Measurements from ENCODE around the gene MRPL40. TPM values are rescaled to one million over a fixed set of nuclear protein-coding genes. Genes with fewer than 3 reads are reported as not detected.

Gene MRPL40
- total RNA-seq, 2 experiments from 2014 or later, result 46.1 to 47.5 TPM

GRCh38 chr22:19453718-19454117 is 21.4 kb downstream of the MRPL40 start:
- CTCF ChIA-PET, result no interaction called here
- POLR2A ChIA-PET, result no interaction called here

- POLR2A ChIA-PET, result no interaction called here
Observed at GRCh38 chr22:19454156-19454555, 21.8 kb downstream of the MRPL40 start.

GRCh38 chr22:19455033-19455432 is 22.7 kb downstream of the MRPL40 start:
- ChIA-PET POLR2A (no interaction called here), CTCF (no interaction called here)

More at GRCh38 chr22:19454156-19454555, 21.8 kb downstream of the MRPL40 start:
- CTCF ChIA-PET, result no interaction called here

GRCh38 chr22:19455585-19456370 is 23.4 kb downstream of the MRPL40 start:
- POLR2A ChIA-PET, result no interaction called here
- CTCF ChIA-PET, result interaction anchor here (0.6 kb wide), 1 partner anchor 542 kb away, joined by 3 read pairs; no protein-coding TSS in a partner anchor

- ChIA-PET POLR2A (no interaction called here), CTCF (interaction anchor here (0.6 kb wide), 1 partner anchor 541 kb away, joined by 3 read pairs; no protein-coding TSS in a partner anchor)
Observed at GRCh38 chr22:19456541-19456940, 24.2 kb downstream of the MRPL40 start.

DNA sequence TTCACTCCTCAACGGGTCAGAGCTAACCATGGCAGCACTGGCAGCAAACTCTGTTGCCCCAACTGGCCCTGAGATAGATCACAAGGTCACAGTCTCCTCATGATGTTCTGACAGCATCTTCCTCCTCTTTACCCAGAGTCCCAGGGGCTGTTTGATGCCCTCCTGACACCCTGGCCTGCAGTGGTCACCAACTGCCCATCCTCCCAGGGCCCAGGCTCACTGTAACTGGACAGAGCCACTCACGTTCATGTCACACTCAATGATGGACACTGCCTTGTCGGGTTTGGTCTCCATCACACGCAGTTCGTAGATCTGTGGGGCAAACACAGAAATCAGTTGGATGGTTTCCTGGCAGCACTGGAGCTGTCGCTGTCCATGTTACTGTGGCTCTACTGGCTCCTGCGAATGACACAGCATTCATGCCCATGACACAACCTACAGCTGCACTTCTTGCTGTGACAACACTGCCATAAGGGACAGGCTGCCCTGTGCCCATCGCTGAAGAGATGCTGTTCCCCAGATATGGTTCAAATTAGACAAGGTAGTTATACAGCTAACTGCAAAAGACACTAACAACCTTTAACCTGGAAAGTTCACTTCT is 25.6 kb downstream of the MRPL40 start:
- CTCF ChIA-PET, result interaction anchor here (0.7 to 1.3 kb wide), 2 partner anchors 20 to 453 kb away, joined by 3 read pairs; no protein-coding TSS in a partner anchor
- POLR2A ChIA-PET, result no interaction called here

DNA sequence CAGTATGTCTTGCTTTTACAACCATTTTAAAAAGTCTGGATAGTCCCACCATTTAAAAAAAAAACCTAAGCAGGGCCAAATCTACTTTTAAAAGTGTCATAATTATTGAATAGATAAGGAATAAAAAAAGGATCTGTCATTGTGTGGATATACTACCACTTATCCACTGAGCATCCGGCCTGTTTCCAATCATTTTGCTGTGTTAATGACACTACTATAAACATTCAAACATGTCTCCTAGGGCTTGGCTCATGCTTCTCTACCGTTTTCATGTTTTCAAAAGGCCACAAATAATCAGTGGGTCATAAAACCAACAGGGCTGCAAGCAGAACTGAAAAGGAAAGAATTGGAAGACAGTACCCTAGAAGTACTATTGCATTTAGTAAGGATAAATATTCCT is 27.7 kb downstream of the MRPL40 start:
- ChIA-PET POLR2A (interaction anchor here (0.7 kb wide), 2 partner anchors 9 to 278 kb away, joined by 3 read pairs; no protein-coding TSS in a partner anchor), CTCF (no interaction called here)

DNA sequence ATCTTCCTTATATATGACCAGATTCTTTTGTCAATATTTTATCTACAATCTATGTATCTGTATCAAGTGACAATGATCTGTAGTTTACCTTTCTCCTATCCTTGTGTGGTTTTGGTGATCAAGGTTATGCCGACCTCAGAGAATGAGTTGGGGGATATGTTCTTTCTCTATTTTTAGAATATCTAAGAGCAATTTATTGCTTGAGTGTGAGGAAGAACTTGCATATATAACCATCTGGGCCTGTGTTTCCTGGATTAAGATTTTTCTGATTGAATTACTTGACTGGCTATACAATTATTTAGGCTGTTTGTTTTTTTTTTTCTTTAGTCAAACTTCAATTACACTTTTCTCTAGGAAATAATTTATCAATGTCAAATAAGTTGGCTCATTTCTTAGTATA is 29.2 kb downstream of the MRPL40 start:
- POLR2A ChIA-PET, result no interaction called here
- CTCF ChIA-PET, result no interaction called here

DNA sequence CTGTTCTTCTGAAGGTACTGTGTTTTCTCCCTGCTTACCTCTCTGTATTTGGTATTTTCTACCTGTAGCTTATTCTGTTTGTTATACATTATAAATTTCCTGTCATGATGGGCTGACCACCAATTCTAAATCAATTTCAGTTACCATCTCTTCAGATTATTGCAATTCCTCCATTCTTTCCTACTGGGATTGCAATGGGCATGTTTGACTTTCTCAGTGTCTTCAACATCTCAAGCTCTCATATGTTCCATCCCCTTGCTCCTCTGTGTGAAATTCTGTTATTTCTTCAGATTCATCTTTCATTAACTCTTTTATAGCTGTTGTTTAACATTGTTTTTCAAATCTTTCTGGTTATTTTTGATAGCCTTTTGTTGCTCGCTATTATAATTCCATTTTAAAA is 30.7 kb downstream of the MRPL40 start:
- ChIA-PET POLR2A (no interaction called here), CTCF (interaction anchor here (0.6 to 1.4 kb wide), 2 partner anchors 11 to 42 kb away, joined by 3 to 5 read pairs; no protein-coding TSS in a partner anchor)

GRCh38 chr22:19463491-19464469 is 31.4 kb downstream of the MRPL40 start:
- ChIA-PET POLR2A (no interaction called here), CTCF (interaction anchor here (1.4 kb wide), 1 partner anchor 10 kb away, joined by 3 read pairs; no protein-coding TSS in a partner anchor)

GRCh38 chr22:19464546-19464945 is 32.2 kb downstream of the MRPL40 start:
- ChIA-PET CTCF (no interaction called here), POLR2A (no interaction called here)

- POLR2A ChIA-PET, result no interaction called here
Observed at GRCh38 chr22:19464975-19465374, 32.6 kb downstream of the MRPL40 start.

GRCh38 chr22:19466126-19466716 is 33.9 kb downstream of the MRPL40 start:
- ChIA-PET POLR2A (no interaction called here), CTCF (no interaction called here)

More at GRCh38 chr22:19464975-19465374, 32.6 kb downstream of the MRPL40 start:
- CTCF ChIA-PET, result no interaction called here

- ChIA-PET POLR2A (no interaction called here), CTCF (no interaction called here)
Observed at GRCh38 chr22:19466848-19467752, 34.8 kb downstream of the MRPL40 start.

- POLR2A ChIA-PET, result no interaction called here
Observed at GRCh38 chr22:19467912-19468311, 35.6 kb downstream of the MRPL40 start.

DNA sequence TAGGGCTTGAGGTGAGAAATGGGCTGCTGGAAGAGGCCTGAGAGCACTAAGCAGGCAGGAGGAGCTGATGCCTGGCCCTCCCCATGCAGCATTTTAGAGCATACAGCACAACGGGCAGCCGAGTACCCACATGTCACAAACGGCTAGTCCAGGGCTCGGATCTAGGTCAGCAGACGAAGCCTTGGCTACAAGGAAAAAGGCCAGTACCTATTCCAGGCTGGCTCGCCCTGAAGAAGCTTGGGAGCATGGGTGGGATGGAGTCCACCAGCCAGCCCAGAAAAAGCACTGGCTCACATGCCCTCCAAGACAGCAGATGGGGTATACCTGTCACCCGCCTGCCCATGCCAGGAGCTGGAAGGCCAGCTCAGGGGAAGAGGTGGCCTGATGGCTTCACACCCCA is 37.1 kb downstream of the MRPL40 start:
- CTCF ChIA-PET, result no interaction called here
- POLR2A ChIA-PET, result no interaction called here

More at GRCh38 chr22:19467912-19468311, 35.6 kb downstream of the MRPL40 start:
- CTCF ChIA-PET, result no interaction called here

DNA sequence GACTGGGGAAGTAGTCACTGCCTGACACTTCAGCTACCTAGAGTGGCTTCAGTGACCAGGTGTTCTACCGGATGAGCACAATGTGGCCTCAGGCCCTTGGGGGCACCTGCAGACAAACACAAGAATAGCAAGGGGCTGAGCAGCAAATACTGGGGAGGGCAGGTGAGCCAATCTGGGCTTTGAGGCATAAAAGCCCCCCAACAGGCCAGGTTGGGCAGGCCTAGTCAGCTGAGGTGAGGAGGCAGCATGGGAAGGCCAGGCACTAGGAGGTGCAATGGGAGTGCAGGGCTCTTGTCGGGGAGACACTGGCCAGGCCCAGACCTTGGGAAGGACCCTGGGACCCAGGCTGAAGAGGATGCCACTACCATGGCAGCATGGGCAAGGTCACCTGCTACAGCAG is 37.7 kb downstream of the MRPL40 start:
- CTCF ChIA-PET, result no interaction called here

GRCh38 chr22:19471572-19471971 is 39.2 kb downstream of the MRPL40 start:
- CTCF ChIA-PET, result no interaction called here
- POLR2A ChIA-PET, result no interaction called here

More for the DNA sequence above, 37.7 kb downstream of the MRPL40 start:
- POLR2A ChIA-PET, result interaction anchor here (0.7 kb wide), 1 partner anchor 354 kb away, joined by 4 read pairs; no protein-coding TSS in a partner anchor

GRCh38 chr22:19472233-19472632 is 39.9 kb downstream of the MRPL40 start:
- ChIA-PET POLR2A (no interaction called here), CTCF (no interaction called here)

All from activated CD8-positive, alpha-beta memory T cell treated with anti-CD3 and anti-CD28 coated beads for 36 hours (primary cell).